IgD-negative memory B cell (primary cell): ENCODE results near the gene PLCXD3. TPM values are rescaled to one million over a fixed set of nuclear protein-coding genes. Genes with fewer than 3 reads are reported as not detected.

ENCODE experiments used
- H3K27ac Mint-ChIP-seq, 3 donors: one replicate each; pipeline ENCODE4 v1.8.0; 2020 to 2022; ENCODE audit warnings: mild to moderate bottlenecking in 3 of 3, mixed read lengths in 3 of 3, moderate library complexity in 1 of 3
- H3K27me3 Mint-ChIP-seq: one replicate; pipeline ENCODE4 v1.8.0; 2021; ENCODE audit warnings: mixed read lengths
- H3K36me3 Mint-ChIP-seq: one replicate; pipeline ENCODE4 v1.8.0; 2020; ENCODE audit warnings: mild to moderate bottlenecking, mixed read lengths
- H3K4me1 Mint-ChIP-seq, 3 donors: one replicate each; pipeline ENCODE4 v1.8.0; 2020 to 2022; ENCODE audit warnings: mixed read lengths in 3 of 3, mild to moderate bottlenecking in 1 of 3
- H3K4me3 Mint-ChIP-seq, 4 donors: one replicate each; pipeline ENCODE4 v1.8.0; 2020 to 2022; ENCODE audit warnings: mild to moderate bottlenecking in 4 of 4, mixed read lengths in 4 of 4, moderate library complexity in 3 of 4
- H3K9me3 Mint-ChIP-seq, 3 donors: one replicate each; pipeline ENCODE4 v1.8.0; 2020 to 2021; ENCODE audit warnings: mixed read lengths in 3 of 3, mild to moderate bottlenecking in 1 of 3
- polyA plus RNA-seq: library from polyadenylated mRNA; unstranded; fragments of 300-500 nt; fragmentation: Illumina TruSeq; gene quantifications from one replicate; pipeline ENCODE4 v1.2.3, GENCODE V29; 2021

The PLCXD3 gene
- polyA plus RNA-seq, 1 donor from 2014 or later: not detected

DNA sequence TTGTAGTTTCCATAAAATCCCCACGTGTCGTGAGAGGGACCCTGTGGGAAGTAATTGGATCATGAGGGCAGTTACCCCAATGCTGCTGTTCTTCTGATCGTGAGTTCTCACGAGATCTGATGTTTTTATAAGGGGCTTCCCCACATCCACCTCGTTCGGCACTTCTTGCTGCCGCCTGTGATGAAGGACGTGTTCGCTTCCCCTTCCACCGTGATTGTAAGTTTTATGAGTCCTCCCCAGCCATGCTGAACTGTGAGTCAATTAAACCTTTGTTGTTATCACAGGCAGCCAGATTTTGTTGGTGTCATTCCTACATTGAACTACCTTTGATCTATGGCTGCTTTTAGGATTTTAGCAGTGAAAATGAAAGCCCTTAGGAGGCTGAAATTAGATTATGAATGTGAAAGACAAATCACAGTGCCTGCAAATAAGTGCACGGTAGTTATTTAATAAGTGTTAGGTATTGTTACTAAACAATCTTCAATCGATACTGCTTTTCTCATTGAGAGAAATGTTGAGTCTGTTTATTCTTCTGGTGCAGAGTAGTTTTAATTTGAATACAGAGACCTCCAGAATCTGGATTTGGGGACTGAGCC lies 229.1 kb downstream of the PLCXD3 start:
- peak overlapping the region in 1 of 3 donors; percentile 32 for H3K27ac Mint-ChIP-seq
- peaks cover 0 to under 1% (median 0%) of the 10 kb centered on the region in 3 donors for H3K9me3 Mint-ChIP-seq
- peaks cover 0 to 6% (median 3%) of the 10 kb centered on the region in 3 donors for H3K4me1 Mint-ChIP-seq
- H3K27me3 Mint-ChIP-seq: peaks cover 3% of the 10 kb centered on the region
- H3K4me3 Mint-ChIP-seq: peak overlapping the region in 1 of 4 donors; percentile 28
- H3K36me3 Mint-ChIP-seq: no peaks in the 10 kb centered on the region

DNA sequence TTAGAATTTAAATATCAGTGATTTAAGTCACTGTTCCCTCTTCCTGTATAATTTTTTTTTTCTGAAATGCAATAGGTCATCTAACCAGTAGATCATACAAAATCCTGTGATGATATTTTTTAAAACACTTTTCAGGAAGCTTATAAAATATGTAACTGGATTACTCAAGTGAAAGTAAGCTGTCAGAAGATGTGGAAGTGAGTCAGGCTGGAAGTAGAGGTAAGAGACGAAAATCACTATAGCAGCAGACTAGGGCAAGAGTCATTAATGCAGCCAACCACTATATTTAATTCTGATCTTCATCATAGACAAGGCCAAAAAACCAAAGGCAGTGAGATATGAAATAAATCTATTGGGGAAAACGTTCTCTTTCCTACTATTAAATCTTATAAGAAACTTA lies 231.4 kb downstream of the PLCXD3 start:
- no peaks in the 10 kb centered on the region for H3K36me3 Mint-ChIP-seq
- H3K4me1 Mint-ChIP-seq: peaks cover 0 to 7% (median 3%) of the 10 kb centered on the region in 3 donors
- H3K27ac Mint-ChIP-seq: no peak overlapping the region
- peaks cover 0 to 4% (median 0%) of the 10 kb centered on the region in 3 donors for H3K9me3 Mint-ChIP-seq
- H3K4me3 Mint-ChIP-seq: no peak overlapping the region
- H3K27me3 Mint-ChIP-seq: peaks cover 5% of the 10 kb centered on the region

DNA sequence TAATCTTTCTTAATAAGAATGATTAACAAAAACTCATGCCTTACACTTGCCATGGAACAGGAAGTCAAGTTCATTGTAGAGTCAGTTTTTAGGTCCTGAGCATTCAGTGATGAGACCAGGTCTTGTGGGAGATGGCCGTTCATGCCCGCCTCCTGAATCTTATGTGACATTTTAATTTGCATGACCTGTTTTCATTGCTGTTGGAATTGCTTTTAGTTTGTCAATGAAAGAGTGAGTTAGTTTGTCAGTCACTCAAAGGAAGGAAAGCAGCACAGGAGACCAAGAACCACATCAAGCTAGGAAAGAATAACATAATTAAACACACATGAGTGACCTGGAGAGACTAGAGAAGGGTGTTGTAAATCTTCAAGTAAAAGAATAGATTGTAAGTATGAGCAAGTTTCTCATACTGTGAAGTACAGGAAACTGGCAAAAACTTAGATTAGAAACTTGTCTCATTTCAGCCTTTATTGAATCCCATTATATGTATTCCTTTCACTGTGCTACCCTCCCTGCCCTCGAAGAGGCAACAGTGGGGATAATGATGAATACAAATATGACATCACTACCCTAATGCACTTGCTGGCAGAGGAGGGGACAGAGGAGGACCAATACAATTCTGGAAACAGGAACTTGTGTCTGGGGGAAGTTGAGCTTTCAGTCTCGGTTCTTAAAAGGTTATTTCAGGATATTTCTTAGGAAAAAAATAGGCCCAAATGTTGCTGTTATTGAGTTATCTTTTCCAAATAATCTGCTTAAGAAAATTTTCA lies 232.7 kb downstream of the PLCXD3 start:
- H3K4me3 Mint-ChIP-seq: no peak overlapping the region
- no peaks in the 10 kb centered on the region for H3K36me3 Mint-ChIP-seq
- peaks cover 0 to 4% (median 0%) of the 10 kb centered on the region in 3 donors for H3K9me3 Mint-ChIP-seq
- H3K4me1 Mint-ChIP-seq: peaks cover 0 to 7% (median 3%) of the 10 kb centered on the region in 3 donors
- H3K27me3 Mint-ChIP-seq: peaks cover 3% of the 10 kb centered on the region
- no peak overlapping the region for H3K27ac Mint-ChIP-seq

DNA sequence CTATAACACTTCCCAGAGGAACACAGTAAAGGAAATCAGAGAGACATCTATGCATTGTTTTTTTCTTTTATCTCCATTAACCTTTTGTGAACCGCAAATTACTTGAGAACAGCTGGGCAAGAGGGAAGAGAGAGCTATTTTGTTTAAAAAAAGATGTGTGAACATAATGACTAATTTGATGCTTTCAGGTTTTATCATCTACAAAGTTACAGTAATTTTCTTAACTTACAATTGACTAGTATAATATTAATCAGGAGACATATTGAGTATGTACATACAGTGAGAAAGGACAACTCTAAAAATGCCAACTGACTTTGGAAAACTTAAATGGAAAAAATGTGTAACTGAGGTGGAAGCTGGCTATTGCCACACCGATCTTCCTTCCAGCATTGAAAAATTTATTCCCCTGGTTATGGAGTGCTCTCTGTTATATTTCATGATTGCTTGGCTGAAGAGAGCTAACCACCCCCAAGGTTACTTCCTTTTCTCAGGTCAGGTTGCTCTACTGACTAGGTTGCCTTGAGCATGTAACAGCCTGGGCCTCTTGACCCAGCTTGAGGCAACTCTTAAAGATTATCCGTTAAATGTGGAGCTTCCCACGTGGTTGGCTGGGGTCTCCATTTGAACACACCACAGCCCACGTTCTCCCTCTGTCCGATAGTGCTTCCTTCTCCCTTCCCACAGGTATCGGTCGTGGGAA lies 234.4 kb downstream of the PLCXD3 start:
- peaks cover 0 to 2% (median 0%) of the 10 kb centered on the region in 3 donors for H3K4me1 Mint-ChIP-seq
- H3K4me3 Mint-ChIP-seq: no peak overlapping the region
- H3K36me3 Mint-ChIP-seq: no peaks in the 10 kb centered on the region
- no peak overlapping the region for H3K27ac Mint-ChIP-seq
- peaks cover 3% of the 10 kb centered on the region for H3K27me3 Mint-ChIP-seq
- peaks cover 0 to 4% (median 0%) of the 10 kb centered on the region in 3 donors for H3K9me3 Mint-ChIP-seq

DNA sequence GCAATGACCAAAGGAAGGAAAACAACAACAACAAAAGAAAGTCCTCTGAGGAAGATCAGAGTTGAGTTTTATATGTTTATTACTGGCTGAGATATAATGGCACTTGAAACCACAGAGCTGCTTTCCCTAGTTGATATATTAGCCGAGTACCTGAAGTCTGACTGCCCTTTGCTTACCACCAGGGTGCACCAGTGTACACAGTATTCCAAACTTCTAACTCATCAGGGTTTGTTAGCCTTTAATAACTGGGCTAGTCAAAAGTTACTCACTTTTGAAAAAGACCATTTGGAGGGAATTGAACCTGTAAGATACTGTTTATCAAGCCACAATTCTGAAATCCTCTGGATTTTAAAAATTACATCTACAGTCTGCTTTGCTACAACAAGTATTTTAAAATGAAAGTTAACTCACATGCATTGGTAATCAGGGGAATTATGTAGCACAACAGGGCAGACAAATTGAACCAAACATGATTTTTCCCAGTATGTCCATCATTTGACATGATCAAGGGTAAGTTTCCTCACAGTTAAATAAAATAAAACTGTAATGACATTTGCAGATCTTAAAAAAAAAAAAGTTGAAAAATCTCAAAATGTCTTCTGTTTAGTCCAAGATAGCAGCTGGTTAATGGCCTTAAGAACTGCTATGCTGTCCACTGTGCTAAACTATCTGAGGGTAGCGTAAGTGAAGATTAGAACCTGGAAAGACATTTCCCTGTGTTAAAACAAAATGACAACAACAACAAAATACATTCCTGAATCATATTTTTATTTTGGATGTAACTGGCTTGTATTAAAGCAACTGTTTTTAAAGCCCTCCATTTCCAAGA lies 239.8 kb downstream of the PLCXD3 start:
- peaks cover 1% of the 10 kb centered on the region for H3K27me3 Mint-ChIP-seq
- peaks cover 0 to 2% (median 0%) of the 10 kb centered on the region in 3 donors for H3K9me3 Mint-ChIP-seq
- no peak overlapping the region for H3K4me3 Mint-ChIP-seq
- no peak overlapping the region for H3K27ac Mint-ChIP-seq
- H3K36me3 Mint-ChIP-seq: no peaks in the 10 kb centered on the region
- H3K4me1 Mint-ChIP-seq: no peaks in the 10 kb centered on the region

DNA sequence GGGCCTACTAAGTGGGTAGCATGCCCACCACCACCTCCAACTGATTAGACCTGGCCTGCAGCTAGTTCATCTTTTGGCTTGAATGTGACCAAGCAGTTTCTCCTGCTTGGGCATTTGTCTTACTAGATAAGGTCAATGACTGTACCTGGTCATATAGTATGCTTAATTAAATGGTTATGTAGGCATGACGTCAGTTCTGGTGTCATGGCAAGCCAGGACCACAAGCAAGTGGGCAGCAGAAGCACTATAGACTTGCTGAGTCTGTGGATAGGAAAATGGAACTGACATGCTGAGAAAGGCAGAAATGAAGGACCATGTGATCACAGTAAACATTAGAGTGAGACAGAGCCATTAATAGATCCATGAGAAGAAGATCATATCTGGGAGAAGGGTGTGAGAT lies 241.5 kb downstream of the PLCXD3 start:
- no peak overlapping the region for H3K4me3 Mint-ChIP-seq
- peaks cover 3% of the 10 kb centered on the region for H3K27me3 Mint-ChIP-seq
- no peaks in the 10 kb centered on the region for H3K9me3 Mint-ChIP-seq
- H3K4me1 Mint-ChIP-seq: no peaks in the 10 kb centered on the region
- H3K27ac Mint-ChIP-seq: no peak overlapping the region
- no peaks in the 10 kb centered on the region for H3K36me3 Mint-ChIP-seq

DNA sequence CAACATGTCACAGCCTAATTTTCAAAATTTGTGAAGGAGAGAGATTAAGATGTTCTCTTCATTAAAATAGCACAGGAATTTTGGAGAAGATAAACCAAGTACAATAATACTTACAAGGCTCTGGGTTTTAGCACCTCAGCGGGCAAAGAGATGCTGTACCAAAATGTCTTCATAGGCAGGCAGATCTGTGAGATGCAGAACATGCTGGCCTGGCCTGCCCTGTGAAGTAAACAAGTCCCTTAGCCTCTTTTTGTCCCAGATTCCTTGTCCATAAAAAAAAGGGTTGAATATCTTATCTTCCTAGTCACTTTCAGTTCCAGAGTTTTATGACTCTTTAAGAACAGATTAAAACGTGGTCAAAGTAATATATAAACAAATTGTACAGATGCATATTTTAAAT lies 244.0 kb downstream of the PLCXD3 start:
- peaks cover 3% of the 10 kb centered on the region for H3K27me3 Mint-ChIP-seq
- H3K27ac Mint-ChIP-seq: no peak overlapping the region
- no peaks in the 10 kb centered on the region for H3K36me3 Mint-ChIP-seq
- H3K4me1 Mint-ChIP-seq: no peaks in the 10 kb centered on the region
- no peaks in the 10 kb centered on the region for H3K9me3 Mint-ChIP-seq
- H3K4me3 Mint-ChIP-seq: no peak overlapping the region

DNA sequence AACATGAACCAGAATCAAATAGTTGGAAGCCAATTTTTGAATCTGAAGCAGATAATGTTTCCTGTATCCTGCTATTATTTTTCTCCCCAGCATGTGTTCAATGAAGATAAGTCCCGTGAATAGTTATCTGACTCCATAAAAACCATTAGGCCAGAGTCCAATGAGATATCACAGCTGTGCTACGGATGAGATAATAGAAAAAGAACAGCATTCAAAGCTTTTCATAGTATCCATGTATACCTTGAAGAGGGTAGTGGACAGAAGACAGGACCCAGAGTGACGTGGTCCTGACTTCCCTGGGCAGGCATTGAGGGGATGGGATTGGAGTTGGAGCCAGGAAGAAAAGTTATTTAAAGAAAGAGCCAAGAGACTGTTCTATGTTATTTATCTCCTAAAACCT lies 246.4 kb downstream of the PLCXD3 start:
- no peak overlapping the region for H3K4me3 Mint-ChIP-seq
- no peaks in the 10 kb centered on the region for H3K9me3 Mint-ChIP-seq
- H3K4me1 Mint-ChIP-seq: no peaks in the 10 kb centered on the region
- no peaks in the 10 kb centered on the region for H3K36me3 Mint-ChIP-seq
- H3K27ac Mint-ChIP-seq: no peak overlapping the region
- H3K27me3 Mint-ChIP-seq: peaks cover 3% of the 10 kb centered on the region

DNA sequence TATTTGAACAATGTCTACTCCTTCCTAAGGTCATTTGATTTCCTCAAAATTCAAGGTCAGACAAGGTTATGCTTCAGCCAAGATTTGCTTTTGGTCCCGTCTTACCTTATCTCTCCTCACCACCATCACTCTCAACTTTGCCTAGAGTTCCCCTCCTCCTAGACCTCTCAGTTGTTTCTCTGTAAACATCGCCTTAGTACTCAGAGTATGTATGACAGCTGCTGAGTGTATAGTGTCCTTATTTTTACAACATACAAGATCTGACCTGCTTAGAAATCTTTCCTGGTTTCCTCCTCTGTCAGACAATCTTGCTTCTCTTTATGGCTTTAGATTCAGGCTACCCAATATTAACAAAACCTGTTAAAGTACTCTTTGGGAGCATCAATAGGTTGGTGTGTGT lies 247.1 kb downstream of the PLCXD3 start:
- no peaks in the 10 kb centered on the region for H3K4me1 Mint-ChIP-seq
- H3K27me3 Mint-ChIP-seq: peaks cover 3% of the 10 kb centered on the region

More for the DNA sequence above, 247.1 kb downstream of the PLCXD3 start:
- Mint-ChIP-seq H3K36me3 (no peaks in the 10 kb centered on the region), H3K9me3 (no peaks in the 10 kb centered on the region), H3K27ac (no peak overlapping the region), H3K4me3 (no peak overlapping the region)
